Esophagus squamous epithelium (tissue), 4 donors: Measurements from ENCODE around the gene PLEKHG4B.

ENCODE experiments used
- POLR2A ChIP-seq, 4 donors: fragments of 450-650 bp; IDR thresholded peaks; one replicate each; pipeline ENCODE4 v1.6.1; 2017; ENCODE audit warnings: antibody characterized with exemption in 4 of 4, mild to moderate bottlenecking in 4 of 4, moderate library complexity in 3 of 4
- TF ChIP-seq, protein P1 (sequence below), 6 experiments: fragments of 450-650 bp in 4 of 6; fragments of 200-600 bp in 2 of 6; sonication (generic) in 2 of 6; IDR thresholded peaks; one replicate each; pipeline ENCODE4 v1.5.1; 2016 to 2019; ENCODE audit warnings: antibody characterized with exemption in 6 of 6, mild to moderate bottlenecking in 4 of 6, moderate library complexity in 4 of 6

- no peak for TF ChIP-seq POLR2A (IDR thresholded peaks at IDR 0.05)
- TF ChIP-seq, protein P1, sequence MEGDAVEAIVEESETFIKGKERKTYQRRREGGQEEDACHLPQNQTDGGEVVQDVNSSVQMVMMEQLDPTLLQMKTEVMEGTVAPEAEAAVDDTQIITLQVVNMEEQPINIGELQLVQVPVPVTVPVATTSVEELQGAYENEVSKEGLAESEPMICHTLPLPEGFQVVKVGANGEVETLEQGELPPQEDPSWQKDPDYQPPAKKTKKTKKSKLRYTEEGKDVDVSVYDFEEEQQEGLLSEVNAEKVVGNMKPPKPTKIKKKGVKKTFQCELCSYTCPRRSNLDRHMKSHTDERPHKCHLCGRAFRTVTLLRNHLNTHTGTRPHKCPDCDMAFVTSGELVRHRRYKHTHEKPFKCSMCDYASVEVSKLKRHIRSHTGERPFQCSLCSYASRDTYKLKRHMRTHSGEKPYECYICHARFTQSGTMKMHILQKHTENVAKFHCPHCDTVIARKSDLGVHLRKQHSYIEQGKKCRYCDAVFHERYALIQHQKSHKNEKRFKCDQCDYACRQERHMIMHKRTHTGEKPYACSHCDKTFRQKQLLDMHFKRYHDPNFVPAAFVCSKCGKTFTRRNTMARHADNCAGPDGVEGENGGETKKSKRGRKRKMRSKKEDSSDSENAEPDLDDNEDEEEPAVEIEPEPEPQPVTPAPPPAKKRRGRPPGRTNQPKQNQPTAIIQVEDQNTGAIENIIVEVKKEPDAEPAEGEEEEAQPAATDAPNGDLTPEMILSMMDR (IDR thresholded peaks at IDR 0.05): no peak
Measured at GRCh38 chr5:230711-231110, 138.7 kb downstream of the PLEKHG4B start.
